Activated CD8-positive, alpha-beta T cell treated with anti-CD3 and anti-CD28 coated beads for 36 hours (primary cell): ENCODE results near the gene MYOZ2. TPM values are rescaled to one million over a fixed set of nuclear protein-coding genes. Genes with fewer than 3 reads are reported as not detected.

Experiments used
- ATAC-seq: fragments of 200-7000 bp; cut with Tn5 transposase; one replicate; pipeline ENCODE4 v1.10.0; 2021; ENCODE audit warnings: mild to moderate bottlenecking, moderate library complexity
- CTCF ChIA-PET: fragments of 350-600 bp; sonication (Branson Sonifier 250); formaldehyde crosslinking; loops from one replicate; lab custom pipeline; 2021; ENCODE audit warnings: antibody characterized with exemption; lab: Charles Lee
- POLR2A ChIA-PET: fragments of 350-600 bp; sonication (Branson Sonifier 250); formaldehyde crosslinking; loops from one replicate; lab custom pipeline; 2021; ENCODE audit warnings: antibody characterized with exemption; lab: Charles Lee
- DNase-seq: peaks from one replicate; pipeline ENCODE4 v3.0.0-alpha.2; 2020
- H3K27ac Mint-ChIP-seq: one replicate; pipeline ENCODE4 v1.8.0; 2021; ENCODE audit warnings: mild to moderate bottlenecking, mixed read lengths
- H3K27me3 Mint-ChIP-seq: one replicate; pipeline ENCODE4 v1.8.0; 2021; ENCODE audit warnings: mixed read lengths
- H3K36me3 Mint-ChIP-seq: one replicate; pipeline ENCODE4 v1.8.0; 2021; ENCODE audit warnings: low read depth, mixed read lengths
- H3K4me1 Mint-ChIP-seq: one replicate; pipeline ENCODE4 v1.8.0; 2021; ENCODE audit warnings: low read depth, mixed read lengths
- H3K4me3 Mint-ChIP-seq: one replicate; pipeline ENCODE4 v1.8.0; 2021; ENCODE audit warnings: mild to moderate bottlenecking, moderate library complexity, mixed read lengths
- H3K9me3 Mint-ChIP-seq: one replicate; pipeline ENCODE4 v1.8.0; 2021; ENCODE audit warnings: mixed read lengths
- CTCF ChIP-seq: fragments of 200-600 bp; IDR thresholded peaks from one replicate; pipeline ENCODE4 v1.8.0; 2022; ENCODE audit warnings: antibody characterized with exemption, mild to moderate bottlenecking
- intact Hi-C: fragments of 100-400 bp; cut with micrococcal nuclease; formaldehyde crosslinking; loops from one replicate; pipeline ENCODE4 v1.10.0; 2022
- total RNA-seq, 2 experiments: library from RNA; stranded (reverse); gene quantifications; one replicate each; pipeline ENCODE4 v1.2.3, GENCODE V29; 2021

The MYOZ2 gene
- total RNA-seq, 2 experiments from 2014 or later = not detected

- Mint-ChIP-seq H3K27me3 (peaks cover 3% of the 10 kb centered on the region), H3K27ac (no peak overlapping the region), H3K9me3 (no peaks in the 10 kb centered on the region), H3K4me1 (peaks cover 2% of the 10 kb centered on the region), H3K4me3 (no peak overlapping the region), H3K36me3 (no peaks in the 10 kb centered on the region)
- intact Hi-C loops = no loop called here
- no peak for DNase-seq
- ATAC-seq = no peak
- ChIA-PET POLR2A (no interaction called here), CTCF (no interaction called here)
- TF ChIP-seq CTCF = no peak
Observed at GRCh38 chr4:119098306-119098705, 37.3 kb upstream of the MYOZ2 start.

GRCh38 chr4:119099227-119099810 lies 36.3 kb upstream of the MYOZ2 start:
- no peak overlapping the region for H3K27ac Mint-ChIP-seq
- intact Hi-C loops = no loop called here
- no peaks in the 10 kb centered on the region for H3K36me3 Mint-ChIP-seq
- CTCF ChIA-PET = no interaction called here
- H3K9me3 Mint-ChIP-seq = no peaks in the 10 kb centered on the region
- H3K4me3 Mint-ChIP-seq = no peak overlapping the region
- peaks cover 2% of the 10 kb centered on the region for H3K4me1 Mint-ChIP-seq
- TF ChIP-seq CTCF = no peak
- no peak for DNase-seq
- POLR2A ChIA-PET = no interaction called here
- no peak for ATAC-seq
- peaks cover 3% of the 10 kb centered on the region for H3K27me3 Mint-ChIP-seq

GRCh38 chr4:119100655-119101054 lies 35.0 kb upstream of the MYOZ2 start:
- Mint-ChIP-seq H3K9me3 (no peaks in the 10 kb centered on the region), H3K27ac (no peak overlapping the region), H3K4me1 (peaks cover 5% of the 10 kb centered on the region), H3K36me3 (no peaks in the 10 kb centered on the region), H3K27me3 (peaks cover 1% of the 10 kb centered on the region), H3K4me3 (no peak overlapping the region)
- ATAC-seq = no peak
- CTCF ChIA-PET = no interaction called here
- DNase-seq = no peak
- TF ChIP-seq CTCF = no peak
- intact Hi-C loops = no loop called here
- POLR2A ChIA-PET = interaction anchor here (0.7 kb wide), 1 partner anchor 515 kb away, joined by 3 read pairs; no protein-coding TSS in a partner anchor

GRCh38 chr4:119103263-119103662 lies 32.4 kb upstream of the MYOZ2 start:
- CTCF ChIA-PET = interaction anchor here (0.8 to 0.9 kb wide), 2 partner anchors 9 to 72 kb away, joined by 3 read pairs; no protein-coding TSS in a partner anchor

More at GRCh38 chr4:119103263-119103662, 32.4 kb upstream of the MYOZ2 start:
- POLR2A ChIA-PET = no interaction called here
- Mint-ChIP-seq H3K4me1 (peaks cover 9% of the 10 kb centered on the region), H3K36me3 (no peaks in the 10 kb centered on the region), H3K27ac (no peak overlapping the region), H3K4me3 (no peak overlapping the region), H3K27me3 (no peaks in the 10 kb centered on the region), H3K9me3 (no peaks in the 10 kb centered on the region)
- intact Hi-C loops = no loop called here
- DNase-seq (no peak), ATAC-seq (no peak)
- no peak for TF ChIP-seq CTCF
